ENCODE results near the gene FUT6.
"Not testable (repeated sequence)": the region's sequence is repeated elsewhere in the genome, so short reads cannot be mapped to it uniquely, and the experiment has no call there.

DNA sequence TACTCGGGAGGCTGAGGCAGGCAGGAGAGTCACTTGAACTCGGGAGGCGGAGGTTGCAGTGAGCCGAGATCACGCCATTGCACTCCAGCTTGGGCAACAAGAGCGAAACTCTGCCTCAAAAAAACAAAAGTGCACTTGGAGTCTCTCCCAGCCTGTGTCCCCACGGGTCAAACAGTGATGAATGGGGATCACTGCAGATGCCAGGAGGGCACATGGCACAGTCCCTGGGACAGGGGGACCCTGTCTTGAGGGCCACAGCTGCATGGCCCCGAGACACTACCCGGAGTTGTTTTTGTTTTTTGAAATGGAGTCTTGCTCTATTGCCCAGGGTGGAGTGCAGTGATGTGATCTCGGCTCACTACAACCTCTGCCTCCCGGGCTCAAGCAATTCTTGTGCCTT lies 58.6 kb downstream of the FUT6 start:
- TF ChIP-seq, protein P1, sequence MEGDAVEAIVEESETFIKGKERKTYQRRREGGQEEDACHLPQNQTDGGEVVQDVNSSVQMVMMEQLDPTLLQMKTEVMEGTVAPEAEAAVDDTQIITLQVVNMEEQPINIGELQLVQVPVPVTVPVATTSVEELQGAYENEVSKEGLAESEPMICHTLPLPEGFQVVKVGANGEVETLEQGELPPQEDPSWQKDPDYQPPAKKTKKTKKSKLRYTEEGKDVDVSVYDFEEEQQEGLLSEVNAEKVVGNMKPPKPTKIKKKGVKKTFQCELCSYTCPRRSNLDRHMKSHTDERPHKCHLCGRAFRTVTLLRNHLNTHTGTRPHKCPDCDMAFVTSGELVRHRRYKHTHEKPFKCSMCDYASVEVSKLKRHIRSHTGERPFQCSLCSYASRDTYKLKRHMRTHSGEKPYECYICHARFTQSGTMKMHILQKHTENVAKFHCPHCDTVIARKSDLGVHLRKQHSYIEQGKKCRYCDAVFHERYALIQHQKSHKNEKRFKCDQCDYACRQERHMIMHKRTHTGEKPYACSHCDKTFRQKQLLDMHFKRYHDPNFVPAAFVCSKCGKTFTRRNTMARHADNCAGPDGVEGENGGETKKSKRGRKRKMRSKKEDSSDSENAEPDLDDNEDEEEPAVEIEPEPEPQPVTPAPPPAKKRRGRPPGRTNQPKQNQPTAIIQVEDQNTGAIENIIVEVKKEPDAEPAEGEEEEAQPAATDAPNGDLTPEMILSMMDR (conservative IDR thresholded peaks at IDR 0.05 in 1 of 2, IDR thresholded peaks at IDR 0.05 in 1 of 2; ENCODE audit: low read depth in 1 of 2, low read length in 2 of 2) = not testable (repeated sequence)
- TF ChIP-seq EZH2 (IDR thresholded peaks at IDR 0.05; ENCODE audit: low read length, missing control alignments) = not testable (repeated sequence)
